MV-4-11 (cell line): ENCODE measurements around the gene ERBB4.

Experiments
- DNase-seq: peaks from one replicate; lab custom pipeline; 2025; lab: John Stamatoyannopoulos, UW

Gene ERBB4

GRCh38 chr2:211413746-211414145 is 1124.9 kb downstream of the ERBB4 start:
- no peak for DNase-seq

GRCh38 chr2:211408483-211408891 is 1130.1 kb downstream of the ERBB4 start:
- DNase-seq, result no peak

- DNase-seq, result no peak
Measured at GRCh38 chr2:211407076-211407475, 1131.5 kb downstream of the ERBB4 start.

- no peak for DNase-seq
Measured at GRCh38 chr2:211405036-211405435, 1133.6 kb downstream of the ERBB4 start.

GRCh38 chr2:211404098-211404497 is 1134.5 kb downstream of the ERBB4 start:
- no peak for DNase-seq

- DNase-seq, result no peak
Measured at GRCh38 chr2:211401328-211401727, 1137.3 kb downstream of the ERBB4 start.

- no peak for DNase-seq
Measured at GRCh38 chr2:211397764-211398163, 1140.8 kb downstream of the ERBB4 start.

GRCh38 chr2:211396815-211397214 is 1141.8 kb downstream of the ERBB4 start:
- DNase-seq, result no peak

- no peak for DNase-seq
Measured at GRCh38 chr2:211391189-211391567, 1147.4 kb downstream of the ERBB4 start.

- DNase-seq, result no peak
Measured at GRCh38 chr2:211390536-211391188, 1147.9 kb downstream of the ERBB4 start.

- DNase-seq, result peak; percentile 2
Measured at GRCh38 chr2:211387734-211388133, 1150.9 kb downstream of the ERBB4 start.

- DNase-seq, result no peak
Measured at GRCh38 chr2:211380041-211380440, 1158.6 kb downstream of the ERBB4 start.

GRCh38 chr2:211376410-211376809 is 1162.2 kb downstream of the ERBB4 start:
- no peak for DNase-seq

- DNase-seq, result no peak
Measured at GRCh38 chr2:211373203-211373602, 1165.4 kb downstream of the ERBB4 start.

GRCh38 chr2:211371465-211371864 is 1167.1 kb downstream of the ERBB4 start:
- DNase-seq, result peak; percentile 53

- DNase-seq, result no peak
Measured at GRCh38 chr2:211368467-211368866, 1170.1 kb downstream of the ERBB4 start.

GRCh38 chr2:211367711-211368110 is 1170.9 kb downstream of the ERBB4 start:
- DNase-seq, result peak; percentile 6

GRCh38 chr2:211367293-211367692 is 1171.3 kb downstream of the ERBB4 start:
- DNase-seq, result no peak

GRCh38 chr2:211364911-211365310 is 1173.7 kb downstream of the ERBB4 start:
- DNase-seq, result no peak

- DNase-seq, result no peak
Measured at GRCh38 chr2:211361383-211361782, 1177.2 kb downstream of the ERBB4 start.

GRCh38 chr2:211359347-211359746 is 1179.3 kb downstream of the ERBB4 start:
- no peak for DNase-seq

- no peak for DNase-seq
Measured at GRCh38 chr2:211358504-211358903, 1180.1 kb downstream of the ERBB4 start.

GRCh38 chr2:211354481-211354880 is 1184.1 kb downstream of the ERBB4 start:
- DNase-seq, result no peak

- no peak for DNase-seq
Measured at GRCh38 chr2:211351987-211352386, 1186.6 kb downstream of the ERBB4 start.
